Mammary microvascular endothelial cell (primary cell): ENCODE measurements around the gene LHPP. TPM values are rescaled to one million over a fixed set of nuclear protein-coding genes. Genes with fewer than 3 reads are reported as not detected.

ENCODE experiments used
- total RNA-seq: library from RNA; depleted of rRNA; stranded (reverse); fragments of >200 nt; gene quantifications from 2 replicates; pipeline ENCODE4 v1.2.3, GENCODE V29; 2015

The LHPP gene, protein sequence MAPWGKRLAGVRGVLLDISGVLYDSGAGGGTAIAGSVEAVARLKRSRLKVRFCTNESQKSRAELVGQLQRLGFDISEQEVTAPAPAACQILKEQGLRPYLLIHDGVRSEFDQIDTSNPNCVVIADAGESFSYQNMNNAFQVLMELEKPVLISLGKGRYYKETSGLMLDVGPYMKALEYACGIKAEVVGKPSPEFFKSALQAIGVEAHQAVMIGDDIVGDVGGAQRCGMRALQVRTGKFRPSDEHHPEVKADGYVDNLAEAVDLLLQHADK
- 5.1 and 6.3 TPM in 2 replicates for total RNA-seq

GRCh38 chr10:124461642-124462347 is at the start of gene LHPP:
Gene LHPP, plus strand, starts transcription at chr10:124461823. Its CDS starts 40 bp downstream, at chr10:124461863.

DNA sequence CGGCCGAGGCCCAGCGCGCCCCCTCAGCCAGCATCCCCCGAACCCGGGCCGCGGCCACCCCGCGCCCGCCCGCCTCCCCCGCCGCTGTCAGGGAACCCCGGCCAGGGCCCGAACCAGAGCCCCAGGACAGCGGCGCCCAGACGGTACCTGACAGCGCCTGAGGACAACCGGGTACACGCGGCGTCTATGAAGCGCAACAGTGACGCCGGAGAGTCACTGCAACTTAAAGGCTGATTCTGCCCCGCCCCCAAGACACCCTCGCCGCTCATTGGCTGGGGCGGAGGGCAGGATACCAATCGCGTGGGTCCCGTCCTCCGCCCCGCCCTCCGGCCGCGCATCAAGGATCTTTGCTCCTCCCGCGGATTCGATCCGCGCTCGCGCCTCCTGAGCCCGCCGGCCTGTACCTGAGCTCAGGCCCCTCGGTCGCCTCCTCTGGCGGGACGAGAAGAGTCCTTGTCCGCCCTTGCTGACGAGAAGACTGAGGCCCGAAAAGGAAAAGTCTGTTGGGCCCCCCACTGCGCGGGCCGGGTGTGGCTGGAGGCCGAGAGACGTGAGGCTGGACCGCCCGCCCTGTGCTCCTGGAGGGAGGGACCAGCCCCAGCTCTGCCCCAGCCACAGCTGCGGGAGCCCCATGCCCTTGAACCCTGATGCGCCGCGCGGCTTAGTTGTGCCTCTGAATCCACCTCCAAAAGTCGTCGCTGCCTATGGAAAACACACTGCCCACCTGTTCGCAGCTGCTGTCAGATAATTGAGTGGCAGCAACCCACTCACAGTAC is 42.7 kb upstream of the LHPP start, which contains the start of gene OAT:
OAT (minus strand) TSS at position 198 of the 776 bp plus-strand sequence. CDS start 6,752 bp downstream, outside the sequence.

DNA sequence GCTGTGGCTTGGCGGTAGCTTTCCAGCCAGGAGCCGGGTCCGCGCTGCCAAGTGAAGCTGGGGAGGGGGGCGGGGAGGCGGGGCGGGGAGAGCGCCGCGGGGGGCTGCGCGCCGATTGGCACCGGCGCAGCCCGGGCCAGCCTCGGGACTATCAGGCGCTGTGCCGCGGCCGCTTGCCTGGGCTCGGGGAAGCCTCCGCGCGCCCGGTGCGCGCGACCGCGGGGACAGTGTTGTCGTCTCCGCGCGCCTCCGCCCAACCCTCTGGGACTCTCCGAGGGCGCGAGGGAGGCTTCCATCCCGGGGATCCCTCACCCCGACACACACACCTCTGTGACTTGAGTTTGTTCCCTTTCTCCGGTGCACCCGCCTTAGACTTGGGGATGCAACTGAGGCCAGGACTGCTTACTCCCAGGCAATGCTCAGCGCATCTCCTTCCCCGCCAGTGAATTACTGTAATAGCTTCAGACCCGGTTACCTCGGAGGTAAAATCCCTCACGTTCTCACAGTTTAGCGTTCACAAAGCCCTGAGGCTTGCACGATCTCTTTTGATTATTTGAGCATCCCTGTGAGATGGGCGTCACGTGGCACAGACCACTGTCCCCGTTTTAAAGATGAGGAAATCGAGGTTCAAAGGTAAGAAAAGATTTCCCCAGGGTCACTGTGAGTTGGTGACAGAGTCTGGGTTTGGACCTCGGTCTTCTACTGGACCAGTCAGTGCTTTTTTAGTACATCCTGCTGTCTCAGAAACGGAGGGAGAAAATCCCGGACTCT is 11.4 kb upstream of the LHPP start, which contains the start of gene NKX1-2:
NKX1-2 (minus strand) TSS at position 24 of the 771 bp plus-strand sequence. CDS start 92 bp downstream, outside the sequence.

Other genes starting within 250 kb of the LHPP start
- 101 and 105 TPM in 2 replicates for gene OAT, start 42.9 kb upstream of the LHPP start, total RNA-seq
- not detected in 2 replicates for gene NKX1-2, start 11.8 kb upstream of the LHPP start, total RNA-seq